ENCODE measurements around the gene GRID1. TPM values are rescaled to one million over a fixed set of nuclear protein-coding genes. Genes with fewer than 3 reads are reported as not detected.

Gene GRID1
- total RNA-seq, 1 experiment from 2014 or later: 0.37 TPM

- no peak for DNase-seq (ENCODE audit: low spot score)
- POLR2A ChIA-PET: no interaction called here
- no peak overlapping the region for H3K4me3 Mint-ChIP-seq
- CTCF ChIA-PET: no interaction called here
- H3K9me3 Mint-ChIP-seq: peaks cover 30% of the 10 kb centered on the region
- no peak overlapping the region for H3K27ac Mint-ChIP-seq
- no peak for ATAC-seq
- TF ChIP-seq IRF2 (CRISPR knock-in tag; IDR thresholded peaks at IDR 0.05; ENCODE audit: borderline replicate concordance, low read depth): no peak
- no peak for TF ChIP-seq USF2 (CRISPR knock-in tag; IDR thresholded peaks at IDR 0.05)
- TF ChIP-seq MXD4 (CRISPR knock-in tag; IDR thresholded peaks at IDR 0.05; ENCODE audit: borderline replicate concordance): no peak
- TF ChIP-seq ZNF532 (CRISPR knock-in tag; IDR thresholded peaks at IDR 0.05; ENCODE audit: borderline replicate concordance): no peak
- no peak for TF ChIP-seq RORB (CRISPR knock-in tag; IDR thresholded peaks at IDR 0.05)
- no peak for TF ChIP-seq ZNF425 (CRISPR knock-in tag; conservative IDR thresholded peaks at IDR 0.05)
- TF ChIP-seq ZMAT4 (CRISPR knock-in tag; IDR thresholded peaks at IDR 0.05): no peak
- TF ChIP-seq CTCF (IDR thresholded peaks at IDR 0.05): no peak
- no peaks in the 10 kb centered on the region for H3K27me3 Mint-ChIP-seq (ENCODE audit: low read depth)
- peaks cover 11% of the 10 kb centered on the region for H3K36me3 Mint-ChIP-seq
- H3K4me1 Mint-ChIP-seq: peaks cover 16% of the 10 kb centered on the region
Measured at GRCh38 chr10:85671530-85671929, 695.1 kb downstream of the GRID1 start.

- DNase-seq (ENCODE audit: low spot score): no peak
- ATAC-seq: no peak
- CTCF ChIA-PET: no interaction called here
- peaks cover 24% of the 10 kb centered on the region for H3K9me3 Mint-ChIP-seq
- no peaks in the 10 kb centered on the region for H3K27me3 Mint-ChIP-seq (ENCODE audit: low read depth)
- no peak overlapping the region for H3K4me3 Mint-ChIP-seq
- TF ChIP-seq AFF4 (CRISPR knock-in tag; IDR thresholded peaks at IDR 0.05; ENCODE audit: borderline replicate concordance): no peak
- no peak for TF ChIP-seq NFATC4 (CRISPR knock-in tag; IDR thresholded peaks at IDR 0.05)
- TF ChIP-seq SP1 (CRISPR knock-in tag; conservative IDR thresholded peaks at IDR 0.05): no peak
- no peak for TF ChIP-seq CBFB (CRISPR knock-in tag; IDR thresholded peaks at IDR 0.05; ENCODE audit: low read depth)
- TF ChIP-seq ATF3 (CRISPR knock-in tag; conservative IDR thresholded peaks at IDR 0.05): no peak
- no peak for TF ChIP-seq TP53 (CRISPR knock-in tag; IDR thresholded peaks at IDR 0.05)
- no peak for TF ChIP-seq ZNF121 (CRISPR knock-in tag; IDR thresholded peaks at IDR 0.05)
- no peak for TF ChIP-seq ZNF532 (CRISPR knock-in tag; IDR thresholded peaks at IDR 0.05; ENCODE audit: borderline replicate concordance)
- no peak for TF ChIP-seq GRHL2 (CRISPR knock-in tag; IDR thresholded peaks at IDR 0.05; ENCODE audit: insufficient replicate concordance, severe bottlenecking)
- TF ChIP-seq ATF1 (CRISPR knock-in tag; IDR thresholded peaks at IDR 0.05): no peak
- H3K27ac Mint-ChIP-seq: no peak overlapping the region
- H3K36me3 Mint-ChIP-seq: peaks cover 11% of the 10 kb centered on the region
- peaks cover 16% of the 10 kb centered on the region for H3K4me1 Mint-ChIP-seq
- POLR2A ChIA-PET: no interaction called here
Measured at GRCh38 chr10:85668522-85668921, 698.1 kb downstream of the GRID1 start.

Data from WTC11 (cell line).